ENCODE results near the gene SUMO3. TPM values are rescaled to one million over a fixed set of nuclear protein-coding genes. Genes with fewer than 3 reads are reported as not detected.

Gene SUMO3
- total and polyA plus RNA-seq, 2 of the 8 experiments (the other 6 are each of a cell fraction or from before 2014, with no cell fraction given) = 96.8 to 101 TPM

DNA sequence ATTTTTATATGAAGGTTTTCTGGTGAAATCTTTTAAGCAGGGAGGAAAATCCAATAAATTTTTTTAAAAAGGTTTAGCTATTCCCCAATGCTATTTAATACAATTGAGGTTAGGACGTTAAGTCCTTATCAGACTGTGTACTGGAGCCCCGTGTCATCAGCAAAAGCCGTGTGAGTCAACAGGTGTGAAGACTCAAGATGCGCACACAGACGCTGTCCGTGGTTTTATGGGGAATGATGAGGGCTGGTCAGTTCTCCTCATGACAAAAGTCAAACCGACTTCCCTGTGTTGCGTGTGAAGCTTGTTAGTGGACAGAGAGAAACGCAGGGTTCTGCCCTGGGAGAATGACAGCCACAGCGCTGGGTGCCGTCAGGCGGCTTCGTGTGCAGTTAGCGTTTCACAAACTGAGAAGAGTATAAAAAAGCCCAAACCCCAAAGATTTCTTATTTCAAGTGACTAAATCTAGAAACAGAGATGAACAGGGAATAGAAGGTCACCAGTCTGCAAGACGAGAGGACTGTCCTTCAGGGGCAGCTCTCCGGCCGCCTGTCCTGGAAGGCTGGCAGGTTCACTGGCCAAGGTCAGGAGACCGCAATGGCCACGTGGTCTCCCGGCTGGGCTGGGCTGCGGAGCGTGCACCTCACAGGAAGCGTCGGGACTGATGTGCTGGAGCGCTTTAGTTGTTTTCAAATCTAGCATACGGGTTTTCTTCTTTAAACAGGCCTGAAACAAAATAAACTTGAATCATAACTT is 33.2 kb upstream of the SUMO3 start:
- Histone ChIP-seq H3K79me2 (ENCODE audit: control insufficient read depth in 1 of 2, insufficient read depth in 2 of 2, low read length in 2 of 2) (peaks cover 0 to 3% of the 10 kb centered on the region in 2 experiments; a peak in 1 of 4 replicates), H2BK20ac (ENCODE audit: low read length) (no peak overlapping the region), H2BK12ac (ENCODE audit: low read depth, low read length) (no peak overlapping the region), H4K8ac (ENCODE audit: extremely low read depth, insufficient read depth, low read length) (no peak overlapping the region), H3K4me2 (ENCODE audit: insufficient read depth in 1 of 2, low read depth in 2 of 2, low read length in 2 of 2) (no peak overlapping the region), H3K9ac (replicated peaks in 1 of 4; ENCODE audit: extremely low read depth in 1 of 4, low read depth in 3 of 4, low read length in 3 of 4) (no peak overlapping the region), H3K36me3 (ENCODE audit: control insufficient read depth in 2 of 4, insufficient read depth in 4 of 4, low read length in 3 of 4) (peaks cover 17 to 44% (median 40%) of the 10 kb centered on the region in 4 experiments; a peak in 7 of 8 replicates), H3K27me3 (replicated peaks in 1 of 4; ENCODE audit: control insufficient read depth in 3 of 4, extremely low read depth in 1 of 4, insufficient read depth in 3 of 4, low read length in 3 of 4) (no peaks in the 10 kb centered on the region), H3K4me1 (replicated peaks in 1 of 4; ENCODE audit: control insufficient read depth in 3 of 4, insufficient read depth in 4 of 4, low read length in 3 of 4) (peaks cover 0 to 7% (median 3%) of the 10 kb centered on the region in 4 experiments; a peak in 2 of 7 replicates), H2AFZ (ENCODE audit: low read length) (no peak overlapping the region), H4K91ac (replicated peaks; ENCODE audit: insufficient read length, low read length) (no peak overlapping the region), H2AK5ac (ENCODE audit: low read depth, low read length) (no peak overlapping the region), H3K23ac (ENCODE audit: insufficient read length) (no peak overlapping the region), H3K79me1 (ENCODE audit: low read depth, low read length) (peaks cover 2% of the 10 kb centered on the region; the same call in 1 of the 2 replicates), H2BK5ac (ENCODE audit: low read depth, low read length) (no peak overlapping the region), H4K5ac (ENCODE audit: insufficient read length, low read depth, low read length) (no peak overlapping the region), H2BK15ac (ENCODE audit: low read length) (no peak overlapping the region), H3K23me2 (ENCODE audit: low read depth, low read length) (no peaks in the 10 kb centered on the region), H3K9me3 (ENCODE audit: insufficient read depth in 2 of 2, low read depth in 1 of 2, low read length in 1 of 2) (no peaks in the 10 kb centered on the region; a peak in 1 of 4 replicates), H3K4ac (replicated peaks; ENCODE audit: insufficient read length, low read depth, low read length) (no peak overlapping the region), H3K27ac (ENCODE audit: low read depth, low read length) (no peak overlapping the region), H3K56ac (replicated peaks; ENCODE audit: insufficient read length, low read depth, low read length) (no peak overlapping the region), H3K4me3 (ENCODE audit: extremely low read depth in 1 of 4, insufficient read depth in 2 of 4, low read depth in 3 of 4, low read length in 4 of 4) (no peak overlapping the region), H3K18ac (ENCODE audit: extremely low read depth, low read length) (no peak overlapping the region), H4K20me1 (replicated peaks in 1 of 2; ENCODE audit: control insufficient read depth in 1 of 2, insufficient read depth in 2 of 2, low read length in 2 of 2) (peaks cover 4 to 16% of the 10 kb centered on the region in 2 experiments), H2BK120ac (replicated peaks; ENCODE audit: low read depth, low read length) (no peak overlapping the region), H3K14ac (ENCODE audit: insufficient read length) (no peak overlapping the region)
- POLR2A ChIA-PET (ENCODE audit: partially characterized antibody) = interaction anchor here (0.6 to 1.5 kb wide), 2 partner anchors 21 to 146 kb away, joined by 3 read pairs; no protein-coding TSS in a partner anchor
- no peak for DNase-seq (ENCODE audit: low read depth in 1 of 2, low spot score in 2 of 2)
- CTCF ChIA-PET (ENCODE audit: partially characterized antibody) = interaction anchor here (0.5 to 1.4 kb wide), 2 partner anchors 50 to 99 kb away, joined by 3 to 6 read pairs; partner anchors contain the start of gene UBE2G2
- no peak for FAIRE-seq
- 92% methylated on average over 26 of the region's 26 CpGs; no CpG with 5 or more reads in 1 of the 2 experiments for WGBS, 2 experiments (ENCODE audit: extremely low coverage in 1 of 2, insufficient coverage in 1 of 2, insufficient read length in 1 of 2, insufficient replicate concordance in 2 of 2, low coverage in 1 of 2, low lambda C conversion rate in 2 of 2, missing lambda C conversion rate in 1 of 2)
- TF ChIP-seq SIX5 (IDR thresholded peaks at IDR 0.05; ENCODE audit: low read depth, low read length) = no peak
- TF ChIP-seq POLR2A (IDR thresholded peaks at IDR 0.05; ENCODE audit: control extremely low read depth in 1 of 2, low read depth in 2 of 2, low read length in 2 of 2) = no peak
- TF ChIP-seq SIN3A (conservative IDR thresholded peaks at IDR 0.05 in 1 of 2, IDR thresholded peaks at IDR 0.05 in 1 of 2; ENCODE audit: low read depth in 1 of 2, low read length in 2 of 2) = no peak
- no peak for TF ChIP-seq SAP30 (IDR thresholded peaks at IDR 0.05; ENCODE audit: insufficient read depth, insufficient replicate concordance, low read length)
- no peak for TF ChIP-seq GABPA (IDR thresholded peaks at IDR 0.05; ENCODE audit: borderline replicate concordance, insufficient read depth, low read length)
- TF ChIP-seq TAF7 (optimal IDR thresholded peaks at IDR 0.05; ENCODE audit: borderline replicate concordance, low read depth, low read length) = no peak
- no peak for TF ChIP-seq NRF1 (IDR thresholded peaks at IDR 0.05; ENCODE audit: low read depth, low read length)
- no peak for TF ChIP-seq CEBPB (IDR thresholded peaks at IDR 0.05; ENCODE audit: low read depth, low read length)
